Tibial nerve (tissue), 4 donors: Measurements from ENCODE around the gene HSPB6.

ENCODE experiments used
- EP300 ChIP-seq, 2 donors: sonication (generic); formaldehyde crosslinking; IDR thresholded peaks; one replicate each; pipeline ENCODE4 v1.6.1; 2017; ENCODE audit warnings: antibody characterized with exemption in 2 of 2, mild to moderate bottlenecking in 1 of 2
- TF ChIP-seq, protein P1 (sequence below), 5 experiments: fragments of 200-600 bp in 3 of 5; fragments of 450-650 bp in 2 of 5; sonication (generic) in 3 of 5; IDR thresholded peaks; one replicate each; pipeline ENCODE4 v1.5.1; 2016 to 2019; ENCODE audit warnings: antibody characterized with exemption in 5 of 5, mild to moderate bottlenecking in 3 of 5, moderate library complexity in 2 of 5

DNA sequence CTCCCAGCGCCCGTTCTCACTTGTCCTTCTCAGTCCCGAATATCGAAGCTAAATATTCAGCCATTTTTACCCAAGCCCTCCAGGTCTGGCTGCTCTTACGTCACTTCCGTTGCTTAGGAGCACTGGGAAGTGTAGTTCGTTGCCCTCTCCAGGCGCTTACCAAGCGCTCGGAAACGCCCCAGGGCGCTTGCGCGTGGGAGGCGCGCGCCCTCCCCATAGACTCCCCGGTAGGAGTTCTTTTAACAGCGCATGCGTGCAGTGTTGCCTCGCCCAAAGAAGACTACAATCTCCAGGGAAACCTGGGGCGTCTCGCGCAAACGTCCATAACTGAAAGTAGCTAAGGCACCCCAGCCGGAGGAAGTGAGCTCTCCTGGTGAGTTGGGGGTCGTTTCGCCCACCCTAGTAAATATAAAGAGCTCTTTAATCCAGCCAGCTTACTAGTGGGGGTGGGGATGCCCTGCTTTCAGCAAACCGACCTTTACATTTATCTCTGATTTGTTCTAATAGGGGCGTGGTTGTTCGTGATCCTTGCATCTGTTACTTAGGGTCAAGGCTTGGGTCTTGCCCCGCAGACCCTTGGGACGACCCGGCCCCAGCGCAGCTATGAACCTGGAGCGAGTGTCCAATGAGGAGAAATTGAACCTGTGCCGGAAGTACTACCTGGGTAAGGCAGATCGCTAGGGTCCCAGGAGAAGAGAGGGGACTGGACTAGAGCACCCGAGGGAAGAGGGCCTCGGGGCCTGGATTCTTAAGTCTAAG lies 11.3 kb downstream of the HSPB6 start, which contains the start of the genes PSENEN and U2AF1L4:
- TF ChIP-seq, protein P1, sequence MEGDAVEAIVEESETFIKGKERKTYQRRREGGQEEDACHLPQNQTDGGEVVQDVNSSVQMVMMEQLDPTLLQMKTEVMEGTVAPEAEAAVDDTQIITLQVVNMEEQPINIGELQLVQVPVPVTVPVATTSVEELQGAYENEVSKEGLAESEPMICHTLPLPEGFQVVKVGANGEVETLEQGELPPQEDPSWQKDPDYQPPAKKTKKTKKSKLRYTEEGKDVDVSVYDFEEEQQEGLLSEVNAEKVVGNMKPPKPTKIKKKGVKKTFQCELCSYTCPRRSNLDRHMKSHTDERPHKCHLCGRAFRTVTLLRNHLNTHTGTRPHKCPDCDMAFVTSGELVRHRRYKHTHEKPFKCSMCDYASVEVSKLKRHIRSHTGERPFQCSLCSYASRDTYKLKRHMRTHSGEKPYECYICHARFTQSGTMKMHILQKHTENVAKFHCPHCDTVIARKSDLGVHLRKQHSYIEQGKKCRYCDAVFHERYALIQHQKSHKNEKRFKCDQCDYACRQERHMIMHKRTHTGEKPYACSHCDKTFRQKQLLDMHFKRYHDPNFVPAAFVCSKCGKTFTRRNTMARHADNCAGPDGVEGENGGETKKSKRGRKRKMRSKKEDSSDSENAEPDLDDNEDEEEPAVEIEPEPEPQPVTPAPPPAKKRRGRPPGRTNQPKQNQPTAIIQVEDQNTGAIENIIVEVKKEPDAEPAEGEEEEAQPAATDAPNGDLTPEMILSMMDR (IDR thresholded peaks at IDR 0.05): peak in 1 of 5 experiments; percentile 29
- TF ChIP-seq EP300 (IDR thresholded peaks at IDR 0.05): peak; percentile 80 to 97
